ENCODE data around the gene FAM110C.
"Not testable (repeated sequence)": the region's sequence is repeated elsewhere in the genome, so short reads cannot be mapped to it uniquely, and the experiment has no call there.

Gene FAM110C

DNA sequence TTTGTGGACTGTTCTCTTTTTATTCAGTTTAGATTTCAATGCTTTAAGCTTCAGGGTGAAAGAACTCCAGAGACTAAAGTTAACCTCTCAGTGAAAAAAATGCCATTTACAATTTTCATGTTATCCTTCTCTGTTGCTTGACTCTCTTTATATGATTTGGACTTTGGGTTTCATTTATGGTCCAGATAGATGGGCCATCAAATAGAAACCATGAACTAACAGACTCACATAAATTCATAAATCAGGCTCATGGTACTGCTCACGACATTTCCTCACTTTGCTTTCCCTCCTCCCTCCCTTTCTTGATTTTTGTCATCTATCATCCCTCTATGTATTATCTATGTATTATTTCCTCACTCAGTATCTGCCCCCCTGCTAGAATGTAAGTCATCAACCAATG, 10.0 kb downstream of the FAM110C start:
- no peak overlapping the region for H3K4me3 ChIP-seq (ENCODE audit: low read length)
- no peak overlapping the region for H3K9ac ChIP-seq (ENCODE audit: low read length)
- no peaks in the 10 kb centered on the region for H3K27me3 ChIP-seq (ENCODE audit: control insufficient read depth, insufficient read depth, low read length)
- no peaks in the 10 kb centered on the region for H3K9me3 ChIP-seq (ENCODE audit: control insufficient read depth, low read length)
- H3K4me1 ChIP-seq (ENCODE audit: control insufficient read depth, insufficient read depth, low read length), result peaks cover 54% of the 10 kb centered on the region
- no peaks in the 10 kb centered on the region for H3K36me3 ChIP-seq (ENCODE audit: control insufficient read depth, insufficient read depth, low read length)

GRCh38 chr2:35852-36251, 10.5 kb downstream of the FAM110C start:
- Histone ChIP-seq H3K36me3 (ENCODE audit: control insufficient read depth, insufficient read depth, low read length) (no peaks in the 10 kb centered on the region), H3K27me3 (ENCODE audit: control insufficient read depth, insufficient read depth, low read length) (no peaks in the 10 kb centered on the region), H3K9me3 (ENCODE audit: control insufficient read depth, low read length) (no peaks in the 10 kb centered on the region), H3K4me1 (ENCODE audit: control insufficient read depth, insufficient read depth, low read length) (peaks cover 53% of the 10 kb centered on the region), H3K9ac (ENCODE audit: low read length) (no peak overlapping the region), H3K4me3 (ENCODE audit: low read length) (no peak overlapping the region)

DNA sequence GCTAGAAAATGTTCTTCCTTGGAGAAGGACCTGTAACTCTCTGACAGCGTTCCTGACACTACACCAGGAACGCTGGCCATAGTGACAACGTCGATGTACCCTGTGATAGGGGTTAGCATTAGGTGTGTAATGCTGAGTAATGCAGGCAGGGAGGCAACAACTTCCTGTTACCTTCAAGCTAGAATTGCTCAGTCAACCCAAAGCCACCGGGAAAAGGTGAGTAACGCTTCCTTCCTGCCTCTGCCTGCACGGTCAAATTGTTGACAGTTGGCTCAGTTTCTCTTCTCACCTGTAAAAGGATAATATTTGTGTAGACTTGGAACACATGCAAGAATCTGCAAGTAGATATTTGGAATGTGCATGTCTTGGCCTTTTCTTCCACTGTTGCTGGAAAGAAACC, 12.7 kb downstream of the FAM110C start:
- Histone ChIP-seq H3K27me3 (ENCODE audit: control insufficient read depth, insufficient read depth, low read length) (no peaks in the 10 kb centered on the region), H3K9ac (ENCODE audit: low read length) (no peak overlapping the region), H3K4me1 (ENCODE audit: control insufficient read depth, insufficient read depth, low read length) (peaks cover 48% of the 10 kb centered on the region)

DNA sequence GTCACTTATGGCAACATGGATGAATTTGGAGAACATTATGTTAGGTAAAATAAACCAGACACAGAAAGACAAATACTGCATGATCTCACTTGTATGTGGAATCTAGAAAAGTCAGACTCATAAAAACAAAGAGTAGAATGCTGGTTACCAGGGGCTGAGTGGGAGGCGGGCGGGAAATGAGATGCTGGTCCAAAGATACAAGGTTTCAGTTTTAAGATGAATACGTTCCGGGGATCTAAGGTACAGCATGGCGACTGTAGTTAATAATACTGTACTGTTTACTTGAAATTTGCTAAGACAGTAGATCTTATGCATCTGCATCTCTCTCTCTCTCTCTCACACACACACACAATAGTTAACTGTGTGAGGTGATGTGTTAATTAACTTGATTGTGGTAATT, 14.2 kb downstream of the FAM110C start:
- no peaks in the 10 kb centered on the region for H3K27me3 ChIP-seq (ENCODE audit: control insufficient read depth, insufficient read depth, low read length)
- H3K4me3 ChIP-seq (ENCODE audit: low read length), result no peak overlapping the region
- no peaks in the 10 kb centered on the region for H3K9me3 ChIP-seq (ENCODE audit: control insufficient read depth, low read length)
- peaks cover 37% of the 10 kb centered on the region for H3K4me1 ChIP-seq (ENCODE audit: control insufficient read depth, insufficient read depth, low read length)
- no peaks in the 10 kb centered on the region for H3K36me3 ChIP-seq (ENCODE audit: control insufficient read depth, insufficient read depth, low read length)
- no peak overlapping the region for H3K9ac ChIP-seq (ENCODE audit: low read length)

More for the DNA sequence above, 12.7 kb downstream of the FAM110C start:
- Histone ChIP-seq H3K9me3 (ENCODE audit: control insufficient read depth, low read length) (no peaks in the 10 kb centered on the region), H3K4me3 (ENCODE audit: low read length) (no peak overlapping the region), H3K36me3 (ENCODE audit: control insufficient read depth, insufficient read depth, low read length) (no peaks in the 10 kb centered on the region)

DNA sequence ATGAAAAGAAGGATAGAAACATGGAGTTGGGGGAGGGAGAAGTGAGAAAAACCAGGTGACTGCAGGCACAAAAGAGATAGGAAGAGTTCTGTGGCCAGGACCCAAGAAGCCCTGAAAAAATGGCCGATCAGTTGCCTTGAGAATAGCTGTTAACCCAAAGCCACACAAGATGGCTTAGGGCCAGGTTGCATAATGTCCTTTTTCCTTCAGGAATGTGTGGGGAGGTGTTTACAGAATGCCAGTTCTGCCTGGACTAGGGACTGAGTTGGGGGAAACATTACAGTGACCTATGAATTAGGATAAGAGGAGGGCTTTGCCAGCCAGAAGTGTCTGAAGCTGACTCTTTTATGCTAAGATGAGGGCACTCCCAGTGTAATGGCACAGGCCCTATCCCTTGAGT, 17.1 kb downstream of the FAM110C start:
- H3K9ac ChIP-seq (ENCODE audit: low read length), result no peak overlapping the region
- H3K36me3 ChIP-seq (ENCODE audit: control insufficient read depth, insufficient read depth, low read length), result no peaks in the 10 kb centered on the region
- no peak overlapping the region for H3K4me3 ChIP-seq (ENCODE audit: low read length)
- peaks cover 19% of the 10 kb centered on the region for H3K4me1 ChIP-seq (ENCODE audit: control insufficient read depth, insufficient read depth, low read length)
- no peaks in the 10 kb centered on the region for H3K9me3 ChIP-seq (ENCODE audit: control insufficient read depth, low read length)
- no peaks in the 10 kb centered on the region for H3K27me3 ChIP-seq (ENCODE audit: control insufficient read depth, insufficient read depth, low read length)

- Histone ChIP-seq H3K4me1 (ENCODE audit: control insufficient read depth, insufficient read depth, low read length) (peaks cover 21% of the 10 kb centered on the region), H3K36me3 (ENCODE audit: control insufficient read depth, insufficient read depth, low read length) (no peaks in the 10 kb centered on the region), H3K27me3 (ENCODE audit: control insufficient read depth, insufficient read depth, low read length) (no peaks in the 10 kb centered on the region), H3K4me3 (ENCODE audit: low read length) (no peak overlapping the region), H3K9ac (ENCODE audit: low read length) (no peak overlapping the region), H3K9me3 (ENCODE audit: control insufficient read depth, low read length) (no peaks in the 10 kb centered on the region)
Measured at GRCh38 chr2:28406-28975, 17.8 kb downstream of the FAM110C start.

- no peaks in the 10 kb centered on the region for H3K9me3 ChIP-seq (ENCODE audit: control insufficient read depth, low read length)
- H3K9ac ChIP-seq (ENCODE audit: low read length), result no peak overlapping the region
- no peaks in the 10 kb centered on the region for H3K27me3 ChIP-seq (ENCODE audit: control insufficient read depth, insufficient read depth, low read length)
- no peaks in the 10 kb centered on the region for H3K36me3 ChIP-seq (ENCODE audit: control insufficient read depth, insufficient read depth, low read length)
- peaks cover 16% of the 10 kb centered on the region for H3K4me1 ChIP-seq (ENCODE audit: control insufficient read depth, insufficient read depth, low read length)
- H3K4me3 ChIP-seq (ENCODE audit: low read length), result no peak overlapping the region
Measured at GRCh38 chr2:26891-27290, 19.4 kb downstream of the FAM110C start.

GRCh38 chr2:25543-25942, 20.8 kb downstream of the FAM110C start:
- Histone ChIP-seq H3K9ac (ENCODE audit: low read length) (no peak overlapping the region), H3K36me3 (ENCODE audit: control insufficient read depth, insufficient read depth, low read length) (no peaks in the 10 kb centered on the region), H3K4me3 (ENCODE audit: low read length) (no peak overlapping the region), H3K27me3 (ENCODE audit: control insufficient read depth, insufficient read depth, low read length) (no peaks in the 10 kb centered on the region), H3K9me3 (ENCODE audit: control insufficient read depth, low read length) (no peaks in the 10 kb centered on the region), H3K4me1 (ENCODE audit: control insufficient read depth, insufficient read depth, low read length) (peaks cover 16% of the 10 kb centered on the region)

GRCh38 chr2:24591-24990, 21.7 kb downstream of the FAM110C start:
- not testable (repeated sequence) for H3K4me3 ChIP-seq (ENCODE audit: low read length); H3K9ac ChIP-seq (ENCODE audit: low read length); H3K9me3 ChIP-seq (ENCODE audit: control insufficient read depth, low read length); H3K27me3 ChIP-seq (ENCODE audit: control insufficient read depth, insufficient read depth, low read length); H3K36me3 ChIP-seq (ENCODE audit: control insufficient read depth, insufficient read depth, low read length)
- peaks cover 22% of the 10 kb centered on the region for H3K4me1 ChIP-seq (ENCODE audit: control insufficient read depth, insufficient read depth, low read length)

- Histone ChIP-seq H3K4me3 (ENCODE audit: low read length) (no peak overlapping the region), H3K9ac (ENCODE audit: low read length) (no peak overlapping the region), H3K36me3 (ENCODE audit: control insufficient read depth, insufficient read depth, low read length) (no peaks in the 10 kb centered on the region), H3K4me1 (ENCODE audit: control insufficient read depth, insufficient read depth, low read length) (peaks cover 26% of the 10 kb centered on the region), H3K27me3 (ENCODE audit: control insufficient read depth, insufficient read depth, low read length) (no peaks in the 10 kb centered on the region), H3K9me3 (ENCODE audit: control insufficient read depth, low read length) (no peaks in the 10 kb centered on the region)
Measured at GRCh38 chr2:24107-24506, 22.2 kb downstream of the FAM110C start.

- no peak overlapping the region for H3K4me3 ChIP-seq (ENCODE audit: low read length)
Measured at GRCh38 chr2:23283-23682, 23.0 kb downstream of the FAM110C start.

GRCh38 chr2:22244-22643, 24.1 kb downstream of the FAM110C start:
- H3K27me3 ChIP-seq (ENCODE audit: control insufficient read depth, insufficient read depth, low read length); H3K9ac ChIP-seq (ENCODE audit: low read length); H3K9me3 ChIP-seq (ENCODE audit: control insufficient read depth, low read length); H3K36me3 ChIP-seq (ENCODE audit: control insufficient read depth, insufficient read depth, low read length); H3K4me3 ChIP-seq (ENCODE audit: low read length): not testable (repeated sequence)
- peaks cover 30% of the 10 kb centered on the region for H3K4me1 ChIP-seq (ENCODE audit: control insufficient read depth, insufficient read depth, low read length)

More at GRCh38 chr2:23283-23682, 23.0 kb downstream of the FAM110C start:
- Histone ChIP-seq H3K27me3 (ENCODE audit: control insufficient read depth, insufficient read depth, low read length) (no peaks in the 10 kb centered on the region), H3K36me3 (ENCODE audit: control insufficient read depth, insufficient read depth, low read length) (no peaks in the 10 kb centered on the region), H3K9ac (ENCODE audit: low read length) (no peak overlapping the region), H3K4me1 (ENCODE audit: control insufficient read depth, insufficient read depth, low read length) (peaks cover 30% of the 10 kb centered on the region), H3K9me3 (ENCODE audit: control insufficient read depth, low read length) (no peaks in the 10 kb centered on the region)

- H3K9ac ChIP-seq (ENCODE audit: low read length), result peak overlapping the region; percentile 36
- not testable (repeated sequence) for H3K27me3 ChIP-seq (ENCODE audit: control insufficient read depth, insufficient read depth, low read length)
Measured at GRCh38 chr2:20259-20658, 26.0 kb downstream of the FAM110C start.

More at GRCh38 chr2:20259-20658, 26.0 kb downstream of the FAM110C start:
- H3K4me1 ChIP-seq (ENCODE audit: control insufficient read depth, insufficient read depth, low read length), result peaks cover 30% of the 10 kb centered on the region
- not testable (repeated sequence) for H3K36me3 ChIP-seq (ENCODE audit: control insufficient read depth, insufficient read depth, low read length); H3K4me3 ChIP-seq (ENCODE audit: low read length); H3K9me3 ChIP-seq (ENCODE audit: control insufficient read depth, low read length)

Measured in mucosa of stomach (tissue), 1 donor.